ENCODE measurements around the gene ZNF326. TPM values are rescaled to one million over a fixed set of nuclear protein-coding genes. Genes with fewer than 3 reads are reported as not detected.

The ZNF326 gene
- total RNA-seq, 3 donors from 2014 or later: 21.9 to 31.3 (median 23.6) TPM

DNA sequence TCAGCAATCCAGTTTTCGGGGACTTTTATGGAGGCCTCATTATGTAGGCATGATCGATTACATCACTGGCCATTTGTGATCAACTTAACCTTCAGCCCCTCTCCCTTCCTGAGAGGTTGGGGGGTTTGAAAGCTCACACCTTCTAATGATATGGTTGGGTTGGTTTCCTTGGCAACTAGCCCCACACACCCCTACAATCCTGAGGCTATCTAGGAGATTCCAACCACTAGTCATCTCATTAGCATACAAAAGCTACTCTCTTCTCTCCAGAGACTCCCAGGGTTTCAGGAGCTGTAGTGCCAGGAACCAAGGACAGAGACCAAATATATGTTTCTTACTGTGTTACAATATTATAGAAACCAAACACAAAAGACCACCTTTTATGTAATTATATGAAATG lies 35.2 kb upstream of the ZNF326 start:
- no peaks in the 10 kb centered on the region for H3K36me3 ChIP-seq
- H3K4me3 ChIP-seq: no peak overlapping the region
- no peaks in the 10 kb centered on the region for H3K9me3 ChIP-seq
- no peak overlapping the region for H3K27ac ChIP-seq
- no peaks in the 10 kb centered on the region for H3K4me1 ChIP-seq
- intact Hi-C loops (cut with DNase I; ENCODE audit: low total_unique reads): no loop called here
- TF ChIP-seq, protein P1, sequence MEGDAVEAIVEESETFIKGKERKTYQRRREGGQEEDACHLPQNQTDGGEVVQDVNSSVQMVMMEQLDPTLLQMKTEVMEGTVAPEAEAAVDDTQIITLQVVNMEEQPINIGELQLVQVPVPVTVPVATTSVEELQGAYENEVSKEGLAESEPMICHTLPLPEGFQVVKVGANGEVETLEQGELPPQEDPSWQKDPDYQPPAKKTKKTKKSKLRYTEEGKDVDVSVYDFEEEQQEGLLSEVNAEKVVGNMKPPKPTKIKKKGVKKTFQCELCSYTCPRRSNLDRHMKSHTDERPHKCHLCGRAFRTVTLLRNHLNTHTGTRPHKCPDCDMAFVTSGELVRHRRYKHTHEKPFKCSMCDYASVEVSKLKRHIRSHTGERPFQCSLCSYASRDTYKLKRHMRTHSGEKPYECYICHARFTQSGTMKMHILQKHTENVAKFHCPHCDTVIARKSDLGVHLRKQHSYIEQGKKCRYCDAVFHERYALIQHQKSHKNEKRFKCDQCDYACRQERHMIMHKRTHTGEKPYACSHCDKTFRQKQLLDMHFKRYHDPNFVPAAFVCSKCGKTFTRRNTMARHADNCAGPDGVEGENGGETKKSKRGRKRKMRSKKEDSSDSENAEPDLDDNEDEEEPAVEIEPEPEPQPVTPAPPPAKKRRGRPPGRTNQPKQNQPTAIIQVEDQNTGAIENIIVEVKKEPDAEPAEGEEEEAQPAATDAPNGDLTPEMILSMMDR (IDR thresholded peaks at IDR 0.05): no peak
- no peak for TF ChIP-seq POLR2AphosphoS5 (IDR thresholded peaks at IDR 0.05)
- no peak for TF ChIP-seq POLR2A (IDR thresholded peaks at IDR 0.05)
- DNase-seq (ENCODE audit: low spot score in 2 of 2): no peak
- no peaks in the 10 kb centered on the region for H3K27me3 ChIP-seq

DNA sequence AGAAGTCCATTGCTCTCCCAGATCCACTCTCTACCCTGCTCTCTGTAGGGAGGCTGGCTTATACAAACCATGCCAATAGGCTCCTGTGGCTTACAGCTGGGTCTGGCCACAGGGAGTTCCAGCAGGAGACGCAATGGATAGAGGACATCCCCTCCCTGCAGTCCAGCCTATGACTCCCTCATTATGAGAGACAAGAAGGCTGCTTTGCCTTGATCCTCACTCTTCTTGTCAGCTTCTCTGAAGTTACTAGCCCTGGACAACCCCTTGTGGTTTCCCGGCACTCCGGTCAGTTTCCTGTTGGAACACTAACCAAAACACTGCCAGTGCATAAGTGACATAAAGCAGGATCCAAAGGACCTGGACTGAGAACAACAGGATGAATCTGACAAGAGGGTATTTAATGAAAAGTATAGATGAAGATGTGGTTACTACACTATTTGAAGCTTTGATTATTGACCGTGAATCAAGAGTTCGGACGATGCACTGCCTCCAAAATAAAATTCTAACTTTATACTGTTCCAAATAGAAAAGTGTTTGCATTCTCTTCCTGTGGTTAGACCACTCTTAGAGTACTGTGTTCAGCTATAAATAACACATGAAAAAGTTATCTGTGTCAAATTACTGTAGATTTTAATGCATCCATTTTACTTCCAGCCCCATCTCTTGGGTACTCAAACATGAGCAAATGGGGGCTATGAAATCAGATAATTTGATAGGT lies 32.7 kb upstream of the ZNF326 start:
- Histone ChIP-seq H3K27ac (no peak overlapping the region), H3K4me1 (no peaks in the 10 kb centered on the region), H3K27me3 (no peaks in the 10 kb centered on the region), H3K9me3 (no peaks in the 10 kb centered on the region), H3K36me3 (no peaks in the 10 kb centered on the region), H3K4me3 (no peak overlapping the region)
- DNase-seq (ENCODE audit: low spot score in 2 of 2): no peak
- intact Hi-C loops (cut with DNase I; ENCODE audit: low total_unique reads): no loop called here
- TF ChIP-seq, protein P1 (IDR thresholded peaks at IDR 0.05): no peak
- TF ChIP-seq POLR2A (IDR thresholded peaks at IDR 0.05) (no peak), POLR2AphosphoS5 (IDR thresholded peaks at IDR 0.05) (no peak)

DNA sequence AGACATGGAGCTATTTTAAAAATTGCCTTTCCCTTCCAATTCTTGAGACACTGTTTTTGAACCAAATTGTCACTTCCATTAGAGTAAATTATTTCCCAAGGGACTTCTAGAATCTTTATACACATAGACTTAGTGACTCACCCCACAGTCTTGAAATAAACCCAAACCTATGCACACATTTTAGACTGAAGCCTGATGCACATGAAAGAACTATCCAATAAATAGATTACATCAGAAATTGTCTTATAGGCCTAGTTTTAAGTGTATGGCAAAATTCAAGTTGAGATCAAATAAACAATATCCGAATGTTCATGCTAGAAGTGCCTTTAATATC lies 32.2 kb upstream of the ZNF326 start:
- intact Hi-C loops (cut with DNase I; ENCODE audit: low total_unique reads): no loop called here
- no peak for DNase-seq (ENCODE audit: low spot score in 2 of 2)
- no peaks in the 10 kb centered on the region for H3K27me3 ChIP-seq
- H3K27ac ChIP-seq: no peak overlapping the region
- no peaks in the 10 kb centered on the region for H3K36me3 ChIP-seq
- TF ChIP-seq POLR2A (IDR thresholded peaks at IDR 0.05): no peak
- H3K4me3 ChIP-seq: no peak overlapping the region
- H3K4me1 ChIP-seq: no peaks in the 10 kb centered on the region
- H3K9me3 ChIP-seq: no peaks in the 10 kb centered on the region

DNA sequence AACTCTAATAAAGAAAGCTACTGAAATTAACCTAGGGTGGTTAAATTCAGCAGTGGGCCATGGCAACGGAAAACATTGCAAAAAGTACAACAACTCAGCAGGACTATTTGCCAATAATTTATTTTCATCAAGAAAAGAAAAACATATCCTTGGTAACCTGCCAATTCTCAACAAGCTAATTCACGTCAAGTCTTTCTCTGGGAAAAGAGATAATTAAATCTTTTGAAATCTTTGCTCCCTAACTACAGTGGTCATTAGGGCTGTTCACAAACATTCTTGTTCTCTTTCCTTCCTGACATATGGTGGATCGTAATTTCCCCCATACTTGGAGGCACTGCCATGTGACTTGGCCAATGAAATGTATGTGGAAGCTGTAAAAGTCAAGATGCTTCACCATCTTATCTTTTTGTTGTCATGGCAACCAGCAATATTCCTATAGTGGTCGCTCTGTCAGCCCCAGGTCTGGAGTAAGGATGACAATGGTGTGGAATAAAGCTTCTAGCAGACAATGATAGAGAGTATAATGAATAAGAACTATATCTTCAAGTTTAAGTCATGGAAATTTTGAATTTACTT lies 29.6 kb upstream of the ZNF326 start:
- Histone ChIP-seq H3K27me3 (no peaks in the 10 kb centered on the region), H3K36me3 (no peaks in the 10 kb centered on the region), H3K4me1 (no peaks in the 10 kb centered on the region), H3K27ac (no peak overlapping the region), H3K9me3 (no peaks in the 10 kb centered on the region), H3K4me3 (no peak overlapping the region)
- no peak for DNase-seq (ENCODE audit: low spot score in 2 of 2)
- TF ChIP-seq, protein P1 (IDR thresholded peaks at IDR 0.05): no peak
- TF ChIP-seq POLR2A (IDR thresholded peaks at IDR 0.05): no peak
- TF ChIP-seq POLR2AphosphoS5 (IDR thresholded peaks at IDR 0.05): no peak
- intact Hi-C loops (cut with DNase I; ENCODE audit: low total_unique reads): no loop called here

DNA sequence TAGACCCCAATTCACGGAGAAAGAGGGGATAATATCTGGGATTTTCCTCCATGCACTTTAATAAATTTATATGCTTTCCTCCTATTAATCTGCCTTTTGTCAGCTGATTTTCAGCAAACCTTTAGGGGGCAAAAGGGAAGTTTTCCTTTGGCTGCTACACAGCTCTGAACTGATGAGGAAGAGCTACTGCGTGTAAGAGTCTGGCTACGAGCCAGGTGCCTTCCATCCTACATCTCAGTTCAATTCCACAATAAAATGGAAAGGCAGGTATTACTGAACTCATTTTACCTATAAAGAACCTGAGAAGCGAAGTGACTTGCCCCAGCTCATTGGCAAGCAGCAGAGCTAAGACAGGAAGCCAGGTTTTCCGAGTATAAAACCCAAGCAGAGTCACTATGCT lies 28.3 kb upstream of the ZNF326 start:
- no peak overlapping the region for H3K4me3 ChIP-seq
- no peaks in the 10 kb centered on the region for H3K9me3 ChIP-seq
- H3K4me1 ChIP-seq: no peaks in the 10 kb centered on the region
- no peaks in the 10 kb centered on the region for H3K36me3 ChIP-seq
- TF ChIP-seq, protein P1 (IDR thresholded peaks at IDR 0.05): no peak
- TF ChIP-seq POLR2AphosphoS5 (IDR thresholded peaks at IDR 0.05): no peak
- no peak for TF ChIP-seq POLR2A (IDR thresholded peaks at IDR 0.05)
- no peak overlapping the region for H3K27ac ChIP-seq
- intact Hi-C loops (cut with DNase I; ENCODE audit: low total_unique reads): no loop called here
- no peaks in the 10 kb centered on the region for H3K27me3 ChIP-seq
- DNase-seq (ENCODE audit: low spot score in 2 of 2): no peak
